GM20000 (cell line): ENCODE measurements around the gene ZNF121.

ENCODE experiments used
- DNase-seq: peaks from one replicate; pipeline ENCODE4 v3.0.0; 2012; ENCODE audit warnings: low spot score
- TF ChIP-seq, protein P1 (sequence below): IDR thresholded peaks from 2 replicates; pipeline ENCODE4 v1.5.1; 2012; ENCODE audit warnings: mild to moderate bottlenecking, control low read depth; ENCODE audit errors: extremely low read depth, missing control alignments

Gene ZNF121

DNA sequence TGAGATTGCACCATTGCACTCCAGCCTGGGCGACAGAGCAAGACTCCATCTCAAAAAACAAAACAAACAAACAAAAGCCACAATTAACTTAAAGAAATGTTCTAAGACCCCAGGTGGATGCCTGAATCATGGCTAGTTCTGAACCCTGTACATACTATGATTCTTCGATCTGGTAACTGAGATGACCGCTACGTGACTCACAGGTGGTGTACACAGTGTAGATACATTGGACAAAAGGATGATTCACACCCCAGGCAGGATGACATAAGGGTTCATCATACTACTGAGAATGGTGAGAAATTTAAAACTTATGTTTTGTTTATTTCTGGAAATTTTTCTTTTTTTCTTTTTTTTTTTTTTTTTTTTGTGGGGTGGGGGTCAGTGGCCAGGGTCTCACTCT is 52.4 kb downstream of the ZNF121 start:
- DNase-seq: no peak
- TF ChIP-seq, protein P1, sequence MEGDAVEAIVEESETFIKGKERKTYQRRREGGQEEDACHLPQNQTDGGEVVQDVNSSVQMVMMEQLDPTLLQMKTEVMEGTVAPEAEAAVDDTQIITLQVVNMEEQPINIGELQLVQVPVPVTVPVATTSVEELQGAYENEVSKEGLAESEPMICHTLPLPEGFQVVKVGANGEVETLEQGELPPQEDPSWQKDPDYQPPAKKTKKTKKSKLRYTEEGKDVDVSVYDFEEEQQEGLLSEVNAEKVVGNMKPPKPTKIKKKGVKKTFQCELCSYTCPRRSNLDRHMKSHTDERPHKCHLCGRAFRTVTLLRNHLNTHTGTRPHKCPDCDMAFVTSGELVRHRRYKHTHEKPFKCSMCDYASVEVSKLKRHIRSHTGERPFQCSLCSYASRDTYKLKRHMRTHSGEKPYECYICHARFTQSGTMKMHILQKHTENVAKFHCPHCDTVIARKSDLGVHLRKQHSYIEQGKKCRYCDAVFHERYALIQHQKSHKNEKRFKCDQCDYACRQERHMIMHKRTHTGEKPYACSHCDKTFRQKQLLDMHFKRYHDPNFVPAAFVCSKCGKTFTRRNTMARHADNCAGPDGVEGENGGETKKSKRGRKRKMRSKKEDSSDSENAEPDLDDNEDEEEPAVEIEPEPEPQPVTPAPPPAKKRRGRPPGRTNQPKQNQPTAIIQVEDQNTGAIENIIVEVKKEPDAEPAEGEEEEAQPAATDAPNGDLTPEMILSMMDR: no peak

- no peak for DNase-seq
- TF ChIP-seq, protein P1: no peak
Observed at GRCh38 chr19:9528757-9529336, 55.5 kb downstream of the ZNF121 start.

GRCh38 chr19:9523885-9524474 is 60.3 kb downstream of the ZNF121 start:
- TF ChIP-seq, protein P1: no peak
- no peak for DNase-seq
